GM21360 (cell line): ENCODE measurements around the gene TOX4.
"Not testable (repeated sequence)": the region's sequence is repeated elsewhere in the genome, so short reads cannot be mapped to it uniquely, and the experiment has no call there.

ENCODE experiments used
- ATAC-seq: cut with Tn5 transposase; IDR thresholded peaks from one replicate; pipeline ENCODE4 v1.9.1; 2021; ENCODE audit warnings: mild to moderate bottlenecking, moderate library complexity; ENCODE audit not compliant: unreplicated experiment

The TOX4 gene

DNA sequence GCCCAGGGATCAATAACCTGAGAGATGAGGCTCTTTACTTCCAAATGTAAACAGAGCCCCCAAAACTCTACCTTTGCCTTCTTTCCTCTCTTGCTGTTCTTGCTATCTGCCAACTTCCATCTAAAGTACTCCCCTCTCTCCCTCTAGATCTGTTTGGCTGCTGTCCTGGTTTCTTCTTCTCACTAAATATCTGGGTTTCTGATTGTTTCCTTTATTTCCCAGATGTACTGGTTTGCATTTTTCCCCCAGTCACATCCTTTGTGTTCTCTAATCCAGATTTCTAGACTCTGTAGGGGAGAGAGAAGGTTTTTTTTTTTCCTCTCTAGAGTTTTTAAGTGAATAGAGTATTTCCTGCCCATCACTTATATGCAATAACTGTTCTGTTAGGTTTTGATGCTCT, 56.3 kb downstream of the TOX4 start:
- ATAC-seq: no peak

DNA sequence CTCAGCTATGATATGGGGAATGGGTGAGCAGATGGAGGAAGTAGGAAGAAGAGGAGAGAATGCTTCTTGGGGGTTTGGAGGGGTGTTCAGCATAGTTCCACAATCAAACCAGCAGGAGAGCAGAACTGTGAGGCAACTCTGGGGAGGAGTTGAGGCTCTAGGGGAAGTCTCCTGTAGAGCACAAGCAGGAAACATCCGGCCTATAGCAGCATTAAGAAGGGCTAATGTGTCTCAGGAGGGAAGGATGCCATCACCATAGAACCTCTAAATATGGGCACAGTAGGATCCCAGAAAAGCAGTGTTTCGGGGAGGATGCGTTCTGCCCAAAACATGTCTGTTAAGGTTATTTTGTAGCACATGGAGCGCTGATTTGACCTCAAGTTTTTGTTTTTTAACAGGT, 57.6 kb downstream of the TOX4 start:
- ATAC-seq: no peak

DNA sequence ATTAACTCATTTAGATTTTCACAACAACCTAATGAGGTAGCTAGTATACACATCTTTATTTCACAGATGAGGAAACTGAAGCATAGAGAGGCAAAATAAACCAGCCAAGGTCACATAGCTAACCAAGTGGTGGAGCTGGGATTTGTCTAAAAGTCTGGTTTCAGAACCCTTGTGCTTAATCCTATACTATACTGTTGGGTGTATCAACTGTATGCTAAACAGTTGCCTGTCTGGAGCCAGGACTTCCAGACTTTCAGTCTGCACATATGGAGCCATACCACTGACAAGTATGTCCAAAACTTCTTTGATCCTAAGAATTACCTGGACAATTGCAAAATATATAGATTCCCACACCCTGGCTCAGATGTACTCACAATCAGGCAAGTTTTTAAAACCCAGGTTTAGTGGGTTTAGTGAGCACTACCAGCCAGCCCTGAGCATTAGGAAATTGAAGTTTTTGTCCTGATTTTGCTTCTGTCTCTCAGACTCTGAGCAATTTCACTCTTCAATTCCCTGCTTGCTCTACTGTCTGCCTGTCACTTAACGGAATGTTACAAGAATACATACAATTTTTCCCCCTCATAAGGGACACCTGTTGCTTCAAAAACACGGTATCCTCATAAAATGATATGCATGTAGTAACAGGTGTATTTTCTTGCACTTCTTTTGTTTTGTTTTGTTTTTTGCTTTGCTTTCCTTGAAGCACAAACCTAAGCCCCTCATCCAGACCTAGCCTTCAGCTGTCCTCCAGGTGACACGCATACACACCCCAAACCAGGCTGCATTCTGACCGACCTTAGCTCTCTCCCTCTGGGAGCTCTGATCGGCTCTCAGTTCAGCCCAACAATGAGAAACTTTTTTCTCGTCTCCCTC, 58.8 kb downstream of the TOX4 start:
- ATAC-seq: no peak

DNA sequence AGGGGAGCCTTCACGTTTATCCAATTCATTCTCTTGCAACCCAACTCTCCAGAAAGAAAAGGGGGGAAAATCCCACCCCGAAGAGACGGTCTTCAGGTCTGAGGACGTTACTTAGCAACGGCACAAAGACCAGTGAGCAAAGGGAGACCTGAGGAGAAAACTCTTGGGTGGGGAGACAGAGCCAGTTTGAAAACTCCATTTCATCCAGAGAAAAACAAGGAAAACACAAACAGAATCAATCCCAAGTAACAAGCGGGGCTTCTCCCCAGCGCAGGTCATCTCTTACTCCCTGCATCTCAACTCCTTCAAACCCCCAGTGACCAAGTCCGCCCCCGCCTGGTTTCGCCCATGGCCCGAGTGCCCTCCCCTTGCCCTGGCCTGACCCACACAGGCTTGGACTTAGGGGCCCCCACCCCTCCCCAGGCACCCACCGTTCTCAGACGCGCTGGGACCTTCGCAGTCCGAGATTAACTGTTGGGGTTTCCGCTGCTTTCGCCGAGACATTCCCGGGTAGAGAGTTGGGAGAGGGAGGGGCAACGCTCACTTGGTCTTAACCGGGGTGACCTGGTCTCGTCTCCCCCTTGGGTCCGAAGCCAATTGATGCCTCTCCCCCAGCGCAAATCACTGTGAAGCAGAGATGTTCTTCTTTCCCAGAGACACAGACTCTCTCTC, 59.6 kb downstream of the TOX4 start:
- no peak for ATAC-seq

DNA sequence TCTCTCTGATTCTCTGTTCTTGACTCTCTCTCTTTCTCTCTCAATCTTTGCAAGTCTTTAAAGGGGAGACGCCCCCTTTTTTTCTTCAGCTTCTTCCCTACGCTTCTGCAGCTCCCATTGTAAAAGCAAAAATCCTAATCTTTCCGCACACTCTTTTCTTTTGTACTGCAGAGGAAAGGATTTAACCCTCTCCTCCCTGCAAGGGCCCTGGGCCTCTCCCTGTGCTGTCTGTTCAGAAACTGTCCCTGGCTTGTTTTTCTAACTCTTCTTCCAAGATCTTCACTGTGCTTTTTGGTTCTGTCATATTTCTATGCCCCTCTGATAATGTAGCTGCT, 60.1 kb downstream of the TOX4 start:
- no peak for ATAC-seq

DNA sequence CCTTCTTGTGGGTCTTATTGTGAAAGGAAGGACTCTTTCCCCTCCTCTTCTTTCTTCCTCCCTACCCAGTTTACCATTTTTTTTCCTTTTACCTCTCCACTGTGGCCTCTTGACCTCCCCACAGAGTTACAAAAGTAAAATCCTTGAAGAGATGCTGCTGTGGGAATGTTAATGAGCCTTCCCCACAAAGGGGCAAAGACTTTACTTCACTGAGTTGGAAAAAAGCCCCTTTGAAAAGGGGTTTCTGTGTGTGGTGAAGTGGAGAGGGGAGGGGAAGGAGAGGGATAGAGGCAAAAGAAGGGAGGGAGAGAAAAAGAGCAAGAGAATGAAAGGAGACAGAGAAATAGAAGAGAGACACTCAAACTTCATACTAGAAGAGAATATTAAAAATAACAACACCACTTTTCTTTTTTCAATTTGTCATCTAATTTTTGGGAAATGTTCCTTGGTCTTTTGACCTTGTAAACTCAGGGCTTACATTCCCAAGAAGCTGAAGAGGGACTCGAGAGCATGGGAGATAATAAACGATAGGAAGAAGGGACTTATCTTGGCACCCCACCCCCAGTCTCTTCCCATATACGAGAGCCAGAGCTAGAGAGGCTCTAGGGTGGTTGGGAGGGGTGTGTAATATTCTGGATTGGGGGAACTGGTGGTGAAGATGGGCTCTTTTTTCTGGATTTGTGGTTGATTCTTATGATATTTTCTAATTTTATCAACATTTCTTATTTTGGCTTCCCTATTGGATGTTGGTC, 62.4 kb downstream of the TOX4 start:
- no peak for ATAC-seq

DNA sequence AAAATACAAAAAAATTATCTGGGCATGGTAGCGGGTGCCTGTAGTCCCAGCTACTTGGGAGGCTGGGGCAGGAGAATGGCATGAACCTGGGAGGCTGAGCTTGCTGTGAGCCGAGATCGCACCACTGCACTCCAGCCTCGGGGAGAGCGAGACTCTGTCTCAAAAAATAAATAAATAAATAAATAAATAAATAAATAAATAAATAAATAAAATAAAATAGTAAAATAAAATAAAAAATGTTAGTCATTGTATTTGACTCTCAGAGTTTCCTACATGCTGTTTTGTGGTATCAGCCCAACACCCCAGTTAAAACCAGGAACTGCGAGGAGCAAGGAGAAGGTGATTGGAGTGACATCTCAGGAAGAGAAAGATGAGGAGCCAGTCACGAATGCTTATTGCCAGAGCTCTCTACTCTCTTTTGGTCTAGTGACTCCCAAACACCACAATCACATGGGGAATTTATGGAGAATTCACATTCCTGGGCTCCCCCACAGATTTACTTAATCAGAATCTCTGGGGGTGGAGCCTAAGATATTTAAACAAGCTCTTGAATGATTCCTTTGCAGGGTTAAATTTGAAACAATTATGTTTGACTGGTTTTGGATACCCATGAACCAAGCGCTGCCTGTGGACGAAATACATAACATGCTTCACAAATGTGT, 64.5 kb downstream of the TOX4 start:
- ATAC-seq: no peak

DNA sequence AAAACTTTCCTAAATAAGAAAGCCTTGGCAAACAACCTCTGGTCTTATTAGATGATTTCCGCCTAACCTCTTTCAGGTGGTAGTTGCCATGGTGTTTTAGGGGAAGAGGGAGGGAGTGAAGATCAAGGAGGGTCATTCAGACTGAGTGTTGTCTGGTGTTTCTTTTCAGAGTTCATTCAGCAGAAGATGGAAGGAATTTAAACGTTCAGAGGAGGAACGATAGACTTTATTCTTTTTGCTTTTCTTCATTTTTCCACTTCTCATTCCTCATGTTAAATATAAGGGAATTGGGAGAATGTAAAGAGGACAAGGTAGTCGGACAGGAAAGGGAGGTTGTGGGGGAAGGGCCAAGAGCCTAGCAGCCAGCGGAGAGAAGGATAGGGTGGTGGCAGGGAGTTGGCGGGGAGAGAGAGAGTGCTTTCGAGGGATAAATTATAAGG, 66.5 kb downstream of the TOX4 start:
- ATAC-seq: no peak

DNA sequence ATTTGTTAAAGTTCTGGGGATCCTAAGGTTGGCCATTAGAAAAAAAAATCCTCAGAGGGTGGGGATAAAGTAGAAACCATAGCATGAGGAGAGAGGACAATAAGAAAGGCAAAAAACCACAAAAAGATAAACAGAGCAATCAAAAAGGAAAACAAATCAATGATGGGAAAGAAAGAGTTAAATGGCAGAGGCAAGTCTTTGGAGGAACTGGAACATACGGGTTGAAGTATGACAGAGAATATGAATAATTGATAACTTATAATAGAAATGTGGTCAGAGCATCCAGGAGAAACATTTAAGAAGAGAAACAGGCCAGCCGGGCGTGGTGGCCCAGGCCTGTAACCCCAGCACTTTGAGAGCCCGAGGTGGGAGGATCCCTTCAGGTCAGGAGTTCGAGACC, 67.0 kb downstream of the TOX4 start:
- ATAC-seq: no peak

DNA sequence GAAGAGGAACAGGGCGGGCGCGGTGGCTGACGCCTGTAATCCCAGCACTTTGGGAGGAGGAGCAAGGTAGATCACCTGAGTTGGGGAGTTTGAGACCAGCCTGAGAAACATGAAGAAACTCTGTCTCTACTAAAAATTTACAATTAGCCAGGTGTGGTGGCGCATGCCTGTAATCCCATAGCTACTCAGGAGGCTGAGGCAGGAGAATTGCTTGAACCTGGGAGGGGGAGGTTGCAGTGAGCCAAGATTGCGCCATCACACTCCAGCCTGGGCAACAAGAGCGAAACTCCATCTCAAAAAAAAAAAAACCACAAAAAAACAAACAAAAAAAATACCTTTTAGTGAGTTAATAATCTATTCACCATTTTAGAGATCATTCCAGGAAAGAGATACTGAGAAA, 67.6 kb downstream of the TOX4 start:
- not testable (repeated sequence) for ATAC-seq
